AG09309 (cell line): ENCODE data around the gene DPH7.
"Not testable (repeated sequence)": the region's sequence is repeated elsewhere in the genome, so short reads cannot be mapped to it uniquely, and the experiment has no call there.

Experiments used
- DNase-seq: peaks from one replicate; pipeline ENCODE4 v3.0.0-alpha.2; 2010; ENCODE audit warnings: low read depth
- H3K4me3 ChIP-seq: 2 replicates; pipeline ENCODE4 v1.5.1; 2011; ENCODE audit warnings: mild to moderate bottlenecking, low read depth, low read length, moderate library complexity; ENCODE audit not compliant: control insufficient read depth
- TF ChIP-seq, protein P1 (sequence below): IDR thresholded peaks from 2 replicates; pipeline ENCODE4 v1.5.1; 2011; ENCODE audit warnings: mild to moderate bottlenecking, low read depth, low read length, inconsistent platforms; ENCODE audit not compliant: insufficient read depth, control insufficient read depth; ENCODE audit errors: missing control alignments

DPH7 gene

DNA sequence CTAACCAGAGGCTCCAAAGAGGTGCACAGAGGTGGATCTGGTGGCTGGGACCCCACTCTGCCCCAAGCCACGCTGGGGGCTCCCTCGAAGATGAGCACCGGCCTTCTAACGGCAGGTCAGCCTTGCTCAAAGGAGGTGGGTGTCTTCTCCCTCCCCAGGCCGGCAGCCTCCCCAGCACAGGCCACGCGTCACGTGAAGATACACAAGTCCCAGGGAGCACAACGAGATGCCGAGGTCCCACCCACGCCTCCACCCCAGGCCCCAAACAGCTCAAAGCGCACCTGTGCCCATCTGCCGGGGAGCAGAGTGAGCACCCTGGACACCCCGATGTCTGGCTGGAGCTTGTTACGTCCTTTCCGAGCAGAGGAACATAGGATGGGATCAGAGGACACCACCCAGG is 40.7 kb downstream of the DPH7 start:
- no peak overlapping the region for H3K4me3 ChIP-seq
- DNase-seq: no peak
- TF ChIP-seq, protein P1, sequence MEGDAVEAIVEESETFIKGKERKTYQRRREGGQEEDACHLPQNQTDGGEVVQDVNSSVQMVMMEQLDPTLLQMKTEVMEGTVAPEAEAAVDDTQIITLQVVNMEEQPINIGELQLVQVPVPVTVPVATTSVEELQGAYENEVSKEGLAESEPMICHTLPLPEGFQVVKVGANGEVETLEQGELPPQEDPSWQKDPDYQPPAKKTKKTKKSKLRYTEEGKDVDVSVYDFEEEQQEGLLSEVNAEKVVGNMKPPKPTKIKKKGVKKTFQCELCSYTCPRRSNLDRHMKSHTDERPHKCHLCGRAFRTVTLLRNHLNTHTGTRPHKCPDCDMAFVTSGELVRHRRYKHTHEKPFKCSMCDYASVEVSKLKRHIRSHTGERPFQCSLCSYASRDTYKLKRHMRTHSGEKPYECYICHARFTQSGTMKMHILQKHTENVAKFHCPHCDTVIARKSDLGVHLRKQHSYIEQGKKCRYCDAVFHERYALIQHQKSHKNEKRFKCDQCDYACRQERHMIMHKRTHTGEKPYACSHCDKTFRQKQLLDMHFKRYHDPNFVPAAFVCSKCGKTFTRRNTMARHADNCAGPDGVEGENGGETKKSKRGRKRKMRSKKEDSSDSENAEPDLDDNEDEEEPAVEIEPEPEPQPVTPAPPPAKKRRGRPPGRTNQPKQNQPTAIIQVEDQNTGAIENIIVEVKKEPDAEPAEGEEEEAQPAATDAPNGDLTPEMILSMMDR: no peak

DNA sequence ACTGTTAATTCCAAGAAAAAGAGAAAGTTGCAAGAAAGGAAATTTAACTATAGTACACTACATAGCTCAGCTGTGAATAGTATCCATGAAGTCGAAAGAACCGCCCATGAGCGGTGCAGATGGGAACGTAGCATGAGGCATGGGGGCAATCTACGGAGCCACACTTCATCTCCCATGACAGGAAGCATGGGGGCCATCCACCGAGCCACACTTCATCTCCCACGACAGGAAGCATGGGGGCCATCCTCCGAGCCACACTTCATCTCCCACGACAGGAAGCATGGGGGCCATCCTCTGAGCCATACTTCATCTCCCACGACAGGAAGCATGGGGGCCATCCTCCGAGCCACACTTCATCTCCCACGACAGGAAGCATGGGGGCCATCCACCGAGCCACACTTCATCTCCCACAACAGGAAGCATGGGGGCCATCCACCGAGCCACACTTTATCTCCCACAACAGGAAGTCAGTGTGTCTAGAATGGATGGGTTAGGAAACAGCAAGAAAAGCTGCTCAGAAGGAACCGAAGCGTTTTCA is 42.1 kb downstream of the DPH7 start:
- H3K4me3 ChIP-seq, DNase-seq: not testable (repeated sequence)

DNA sequence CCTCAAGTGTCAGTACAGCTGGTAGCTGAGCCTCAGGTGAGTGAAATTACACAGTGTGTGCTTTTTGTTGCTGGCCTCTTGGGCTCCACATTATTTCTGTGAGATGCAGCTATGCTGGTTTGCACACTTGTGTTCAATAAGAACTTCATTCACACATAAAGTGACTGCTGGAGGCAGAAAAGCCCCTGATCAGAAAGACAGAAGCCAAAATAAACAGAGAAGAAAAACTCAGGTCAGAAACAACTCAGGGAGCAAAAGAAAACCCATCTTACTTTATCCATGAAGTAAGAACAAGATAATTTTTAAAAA is 43.7 kb downstream of the DPH7 start:
- TF ChIP-seq, protein P1: no peak
- DNase-seq: no peak
- no peak overlapping the region for H3K4me3 ChIP-seq

DNA sequence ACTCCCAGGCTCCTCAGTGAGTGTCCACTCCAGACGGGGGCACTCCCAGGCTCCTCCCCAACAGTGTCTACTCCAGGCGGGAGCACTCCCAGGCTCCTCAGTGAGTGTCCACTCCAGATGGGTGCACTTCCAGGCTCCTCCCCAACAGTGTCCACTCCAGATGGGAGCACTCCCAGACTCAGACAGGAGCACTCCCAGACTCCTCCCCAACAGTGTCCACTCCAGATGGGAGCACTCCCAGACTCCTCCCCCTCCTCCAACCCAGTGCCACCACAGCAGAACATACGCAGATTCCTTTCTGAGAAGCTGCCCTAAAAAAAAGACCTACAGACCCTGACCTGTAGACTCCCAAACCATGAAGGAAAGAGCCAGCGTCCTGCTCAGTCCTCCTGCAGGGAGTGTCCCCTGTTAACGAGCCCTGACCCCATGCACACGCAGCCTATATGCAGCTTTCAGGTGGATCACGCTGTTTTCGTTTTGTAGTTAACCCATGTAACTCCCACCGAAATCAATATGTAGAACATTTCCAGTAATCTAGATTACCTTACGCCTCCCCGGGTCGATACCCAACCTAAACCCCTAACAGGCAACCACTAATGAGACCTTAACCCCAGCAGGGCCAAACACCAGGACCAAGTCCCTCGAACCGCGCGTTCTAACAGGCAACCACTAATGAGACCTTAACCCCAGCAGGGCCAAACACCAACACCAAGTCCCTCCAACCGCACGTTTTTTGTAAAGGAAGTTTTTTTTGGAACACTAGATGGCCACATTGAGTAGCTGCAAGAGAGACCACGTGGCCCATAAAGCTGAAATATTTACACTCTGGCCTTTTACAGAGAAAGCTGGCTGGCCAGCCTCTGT is 44.2 kb downstream of the DPH7 start:
- TF ChIP-seq, protein P1: peak; percentile 77
- no peak overlapping the region for H3K4me3 ChIP-seq
- DNase-seq: no peak

DNA sequence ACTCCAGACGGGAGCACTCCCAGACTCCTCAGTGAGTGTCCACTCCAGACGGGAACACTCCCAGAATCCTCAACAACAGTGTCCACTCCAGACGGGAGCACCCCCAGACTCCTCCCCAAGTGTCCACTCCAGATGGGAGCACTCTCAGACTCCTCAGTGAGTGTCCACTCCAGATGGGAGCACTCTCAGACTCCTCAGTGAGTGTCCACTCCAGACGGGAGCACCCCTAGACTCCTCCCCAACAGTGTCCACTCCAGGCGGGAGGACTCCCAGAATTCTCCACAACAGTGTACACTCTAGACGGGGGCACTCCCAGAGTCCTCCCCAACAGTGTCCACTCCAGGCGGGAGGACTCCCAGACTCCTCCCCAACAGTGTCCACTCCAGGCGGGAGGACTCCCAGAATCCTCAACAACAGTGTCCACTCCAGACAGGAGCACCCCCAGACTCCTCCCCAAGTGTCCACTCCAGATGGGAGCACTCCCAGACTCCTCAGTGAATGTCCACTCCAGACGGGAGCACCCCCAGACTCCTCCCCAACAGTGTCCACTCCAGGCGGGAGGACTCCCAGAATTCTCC is 45.7 kb downstream of the DPH7 start:
- not testable (repeated sequence) for H3K4me3 ChIP-seq, DNase-seq

DNA sequence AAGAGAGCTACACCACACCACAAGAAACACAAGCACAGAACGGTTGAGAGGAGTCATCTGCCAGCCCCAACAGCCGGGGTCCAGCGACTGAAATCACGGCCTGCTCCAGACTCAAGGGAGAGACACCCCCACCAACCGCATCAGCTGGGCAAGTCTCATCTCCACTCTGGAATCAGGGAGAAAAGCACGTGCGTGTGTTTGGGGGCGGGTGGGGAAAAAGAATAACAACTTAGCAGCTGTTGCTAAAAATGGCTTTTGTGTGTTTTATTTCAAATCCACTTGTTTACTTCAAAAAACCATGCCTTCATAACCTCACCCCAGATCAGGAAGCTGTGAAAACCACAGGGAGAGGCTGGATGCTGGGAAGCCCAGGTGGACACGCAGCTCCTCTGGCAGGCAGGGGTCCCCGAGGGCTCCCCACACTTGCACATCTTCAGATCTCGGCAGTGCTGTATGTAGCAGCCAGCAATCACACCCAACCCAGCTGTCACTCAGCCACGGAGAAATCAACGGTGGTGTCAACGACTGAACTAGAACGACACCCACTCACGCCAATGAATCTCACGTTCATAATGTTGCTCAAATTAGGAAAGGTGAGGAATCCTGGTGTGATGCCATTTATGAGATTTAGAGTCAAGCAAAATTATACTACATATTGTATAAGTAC is 47.5 kb downstream of the DPH7 start:
- TF ChIP-seq, protein P1: no peak

DNA sequence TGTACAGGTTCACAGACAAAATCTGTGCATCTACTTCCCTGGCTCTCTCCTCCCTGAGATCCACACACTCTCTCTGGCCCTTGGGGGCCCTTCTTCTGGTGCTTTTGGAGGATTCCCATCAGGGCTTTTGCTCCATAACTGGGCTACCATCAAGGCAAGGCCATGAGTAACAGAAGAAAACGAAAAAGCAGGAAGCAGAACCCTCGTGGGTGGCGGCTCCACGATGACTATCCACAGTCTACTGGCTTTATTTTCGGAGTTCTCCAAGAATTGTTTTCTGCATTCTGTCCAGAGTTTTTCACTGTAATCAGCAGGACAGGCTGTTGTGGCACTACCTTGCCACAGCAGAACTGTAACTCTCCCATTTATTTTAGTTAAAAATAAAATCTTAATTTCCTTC is 48.4 kb downstream of the DPH7 start:
- DNase-seq: no peak
- TF ChIP-seq, protein P1: no peak
- no peak overlapping the region for H3K4me3 ChIP-seq

More for the DNA sequence above, 47.5 kb downstream of the DPH7 start:
- no peak for DNase-seq
- no peak overlapping the region for H3K4me3 ChIP-seq
